ENCODE results near the gene PAX5.

Gene PAX5

GRCh38 chr9:36987891-36988290, 46.2 kb downstream of the PAX5 start:
- no peak for DNase-seq (ENCODE audit: low read depth in 2 of 2, low spot score in 1 of 2)

GRCh38 chr9:36987409-36987808, 46.7 kb downstream of the PAX5 start:
- no peak for DNase-seq (ENCODE audit: low read depth in 2 of 2, low spot score in 1 of 2)

GRCh38 chr9:36986468-36987408, 47.3 kb downstream of the PAX5 start:
- no peak for DNase-seq (ENCODE audit: low read depth in 2 of 2, low spot score in 1 of 2)

GRCh38 chr9:36985769-36986467, 48.1 kb downstream of the PAX5 start:
- DNase-seq (ENCODE audit: low read depth in 2 of 2, low spot score in 1 of 2), result no peak

GRCh38 chr9:36985061-36985768, 48.9 kb downstream of the PAX5 start:
- no peak for DNase-seq (ENCODE audit: low read depth in 2 of 2, low spot score in 1 of 2)

- DNase-seq (ENCODE audit: low read depth in 2 of 2, low spot score in 1 of 2), result no peak
These were observed 53.7 kb downstream of the PAX5 start for GRCh38 chr9:36980148-36980974.

- no peak for DNase-seq (ENCODE audit: low read depth in 2 of 2, low spot score in 1 of 2)
These were observed 57.6 kb downstream of the PAX5 start for GRCh38 chr9:36976371-36977030.

GRCh38 chr9:36974731-36975130, 59.3 kb downstream of the PAX5 start:
- DNase-seq (ENCODE audit: low read depth in 2 of 2, low spot score in 1 of 2), result no peak

- no peak for DNase-seq (ENCODE audit: low read depth in 2 of 2, low spot score in 1 of 2)
These were observed 62.1 kb downstream of the PAX5 start for GRCh38 chr9:36971935-36972488.

- no peak for DNase-seq (ENCODE audit: low read depth in 2 of 2, low spot score in 1 of 2)
These were observed 63.8 kb downstream of the PAX5 start for GRCh38 chr9:36970007-36970888.

- DNase-seq (ENCODE audit: low read depth in 2 of 2, low spot score in 1 of 2), result no peak
These were observed 64.8 kb downstream of the PAX5 start for GRCh38 chr9:36969216-36969771.

GRCh38 chr9:36968574-36969215, 65.4 kb downstream of the PAX5 start:
- no peak for DNase-seq (ENCODE audit: low read depth in 2 of 2, low spot score in 1 of 2)

GRCh38 chr9:36967997-36968396, 66.1 kb downstream of the PAX5 start:
- DNase-seq (ENCODE audit: low read depth in 2 of 2, low spot score in 1 of 2), result no peak

GRCh38 chr9:36966371-36967097, 67.5 kb downstream of the PAX5 start:
- DNase-seq (ENCODE audit: low read depth in 2 of 2, low spot score in 1 of 2), result no peak

- no peak for DNase-seq (ENCODE audit: low read depth in 2 of 2, low spot score in 1 of 2)
These were observed 69.3 kb downstream of the PAX5 start for GRCh38 chr9:36964791-36965190.

GRCh38 chr9:36963346-36963745, 70.7 kb downstream of the PAX5 start:
- DNase-seq (ENCODE audit: low read depth in 2 of 2, low spot score in 1 of 2), result no peak

- DNase-seq (ENCODE audit: low read depth in 2 of 2, low spot score in 1 of 2), result no peak
These were observed 71.4 kb downstream of the PAX5 start for GRCh38 chr9:36962691-36963090.

Measured in stimulated activated CD8-positive, alpha-beta memory T cell treated with anti-CD3 and anti-CD28 coated beads, Interleukin-4, amount 100 ng/mL, for 1 hour (primary cell).